PC-3 (cell line): ENCODE results near the gene RFLNA.

ENCODE experiments used
- EZH2 ChIP-seq: fragments of 300-600 bp; sonication (generic); IDR thresholded peaks from one replicate; pipeline ENCODE4 v1.6.1; 2017; ENCODE audit warnings: antibody characterized with exemption, mild to moderate bottlenecking, low read length; ENCODE audit not compliant: unreplicated experiment
- TF ChIP-seq, protein P1 (sequence below): fragments of 300-600 bp; sonication (generic); conservative IDR thresholded peaks from 2 replicates; pipeline ENCODE4 v1.5.1; 2017; ENCODE audit warnings: antibody characterized with exemption, low read depth, mild to moderate bottlenecking, low read length

DNA sequence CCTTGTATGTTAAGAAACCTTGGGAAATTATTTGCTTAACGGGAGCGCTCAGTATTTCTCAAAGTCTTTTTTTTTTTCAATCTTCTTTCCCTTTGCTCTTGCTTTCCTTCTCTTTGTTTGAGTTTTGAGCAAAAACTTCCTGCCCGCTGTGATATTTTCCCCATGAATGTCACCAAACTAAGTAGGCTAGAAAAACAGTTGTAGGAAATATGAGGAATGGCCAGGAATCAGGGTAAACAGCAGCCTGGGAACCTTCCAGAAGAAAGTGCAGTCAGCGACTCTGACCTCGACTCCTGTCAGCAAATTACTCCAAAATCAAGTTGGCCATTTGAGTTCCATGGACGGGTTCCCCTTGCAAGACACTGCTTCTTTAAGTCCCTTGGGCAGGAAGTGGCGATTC is 11.6 kb upstream of the RFLNA start:
- TF ChIP-seq, protein P1, sequence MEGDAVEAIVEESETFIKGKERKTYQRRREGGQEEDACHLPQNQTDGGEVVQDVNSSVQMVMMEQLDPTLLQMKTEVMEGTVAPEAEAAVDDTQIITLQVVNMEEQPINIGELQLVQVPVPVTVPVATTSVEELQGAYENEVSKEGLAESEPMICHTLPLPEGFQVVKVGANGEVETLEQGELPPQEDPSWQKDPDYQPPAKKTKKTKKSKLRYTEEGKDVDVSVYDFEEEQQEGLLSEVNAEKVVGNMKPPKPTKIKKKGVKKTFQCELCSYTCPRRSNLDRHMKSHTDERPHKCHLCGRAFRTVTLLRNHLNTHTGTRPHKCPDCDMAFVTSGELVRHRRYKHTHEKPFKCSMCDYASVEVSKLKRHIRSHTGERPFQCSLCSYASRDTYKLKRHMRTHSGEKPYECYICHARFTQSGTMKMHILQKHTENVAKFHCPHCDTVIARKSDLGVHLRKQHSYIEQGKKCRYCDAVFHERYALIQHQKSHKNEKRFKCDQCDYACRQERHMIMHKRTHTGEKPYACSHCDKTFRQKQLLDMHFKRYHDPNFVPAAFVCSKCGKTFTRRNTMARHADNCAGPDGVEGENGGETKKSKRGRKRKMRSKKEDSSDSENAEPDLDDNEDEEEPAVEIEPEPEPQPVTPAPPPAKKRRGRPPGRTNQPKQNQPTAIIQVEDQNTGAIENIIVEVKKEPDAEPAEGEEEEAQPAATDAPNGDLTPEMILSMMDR: no peak
- TF ChIP-seq EZH2: peak; percentile 39
